Hepatocyte (in vitro differentiated cells): ENCODE data around the gene NR4A1. TPM values are rescaled to one million over a fixed set of nuclear protein-coding genes. Genes with fewer than 3 reads are reported as not detected.
A peak's percentile ranks its signal among the peaks of the same experiment; 100 is the strongest.

ENCODE experiments used
- DNase-seq: peaks from one replicate; pipeline ENCODE4 v3.0.0-alpha.2; 2016; ENCODE audit warnings: low spot score
- H2AFZ ChIP-seq: fragments of 200-600 bp; sonication (generic); 2 replicates; pipeline ENCODE4 v1.6.0; 2016; ENCODE audit warnings: antibody characterized with exemption, mild to moderate bottlenecking
- H3K27ac ChIP-seq: fragments of 200-600 bp; sonication (generic); 2 replicates; pipeline ENCODE4 v1.5.1; 2016; ENCODE audit warnings: mild to moderate bottlenecking
- H3K27me3 ChIP-seq: fragments of 200-600 bp; sonication (generic); 2 replicates; pipeline ENCODE4 v1.6.1; 2016
- H3K36me3 ChIP-seq: fragments of 200-600 bp; sonication (generic); replicated peaks from 2 replicates; pipeline ENCODE4 v1.5.1; 2016; ENCODE audit warnings: low read depth; ENCODE audit not compliant: insufficient read depth
- H3K4me1 ChIP-seq: fragments of 200-600 bp; sonication (generic); 2 replicates; pipeline ENCODE4 v1.5.1; 2016; ENCODE audit warnings: mild to moderate bottlenecking, moderate library complexity; ENCODE audit not compliant: insufficient read depth
- H3K4me2 ChIP-seq: fragments of 200-600 bp; sonication (generic); 2 replicates; pipeline ENCODE4 v1.6.0; 2016
- H3K4me3 ChIP-seq: fragments of 200-600 bp; sonication (generic); 2 replicates; pipeline ENCODE4 v1.5.1; 2016; ENCODE audit warnings: mild to moderate bottlenecking
- H3K79me2 ChIP-seq: fragments of 200-600 bp; sonication (generic); 2 replicates; pipeline ENCODE4 v1.6.0; 2017; ENCODE audit warnings: mild to moderate bottlenecking
- H3K9me2 ChIP-seq: fragments of 200-600 bp; sonication (generic); replicated peaks from 2 replicates; pipeline ENCODE4 v1.6.0; 2017; ENCODE audit warnings: mild to moderate bottlenecking; ENCODE audit not compliant: insufficient read depth
- H3K9me3 ChIP-seq: fragments of 200-600 bp; sonication (generic); 2 replicates; pipeline ENCODE4 v1.5.1; 2016; ENCODE audit warnings: low read depth, mild to moderate bottlenecking
- H4K20me1 ChIP-seq: fragments of 200-600 bp; sonication (generic); 2 replicates; pipeline ENCODE4 v1.6.0; 2016; ENCODE audit warnings: mild to moderate bottlenecking; ENCODE audit not compliant: insufficient read depth, poor library complexity, severe bottlenecking
- CTCF ChIP-seq: fragments of 200-600 bp; sonication (generic); IDR thresholded peaks from 2 replicates; pipeline ENCODE4 v1.5.1; 2016; ENCODE audit warnings: antibody characterized with exemption, mild to moderate bottlenecking; ENCODE audit not compliant: poor library complexity
- EZH2 ChIP-seq: fragments of 200-600 bp; sonication (generic); IDR thresholded peaks from 2 replicates; pipeline ENCODE4 v1.6.1; 2016; ENCODE audit warnings: antibody characterized with exemption, mild to moderate bottlenecking, borderline replicate concordance
- EZH2phosphoT487 ChIP-seq: fragments of 200-600 bp; sonication (generic); IDR thresholded peaks from one replicate; pipeline ENCODE4 v1.6.1; 2018; ENCODE audit warnings: antibody characterized with exemption, mild to moderate bottlenecking, low read depth, moderate library complexity; ENCODE audit not compliant: unreplicated experiment, severe bottlenecking
- WGBS: methylation state at CpG from one replicate; pipeline ENCODE4 v1.1.6; 2016; ENCODE audit warnings: low lambda C conversion rate; ENCODE audit errors: missing lambda C conversion rate; 5-methylcytosine and 5-hydroxymethylcytosine counted together
- polyA plus RNA-seq: library from polyadenylated mRNA; unstranded; fragments of >200 nt; fragmentation: Nextera tagmentation; extraction: Ambion mirVana; gene quantifications from 2 replicates; pipeline ENCODE4 v1.2.1, GENCODE V29; 2016
- total RNA-seq: library from RNA; depleted of rRNA; stranded (reverse); fragments of >200 nt; gene quantifications from 2 replicates; pipeline ENCODE4 v1.2.3, GENCODE V29; 2014

The NR4A1 gene
- total and polyA plus RNA-seq, 2 experiments from 2014 or later: 39.2 to 131 TPM

- no peak for DNase-seq
- Histone ChIP-seq H3K9me3 (no peaks in the 10 kb centered on the region), H3K79me2 (no peaks in the 10 kb centered on the region), H3K4me2 (no peak overlapping the region), H2AFZ (no peak overlapping the region), H3K27me3 (peaks cover 8% of the 10 kb centered on the region), H3K9me2 (no peaks in the 10 kb centered on the region), H3K27ac (no peak overlapping the region), H3K4me1 (peaks cover 8% of the 10 kb centered on the region), H4K20me1 (no peaks in the 10 kb centered on the region), H3K36me3 (no peaks in the 10 kb centered on the region), H3K4me3 (no peak overlapping the region)
- 81% methylated on average over 12 of the region's 12 CpGs for WGBS
- TF ChIP-seq EZH2phosphoT487 (no peak), CTCF (no peak), EZH2 (no peak)
Measured at GRCh38 chr12:52027085-52027843, 24.0 kb upstream of the NR4A1 start.

- TF ChIP-seq EZH2phosphoT487 (no peak), CTCF (no peak), EZH2 (no peak)
- Histone ChIP-seq H3K27me3 (peaks cover 4% of the 10 kb centered on the region), H3K79me2 (no peaks in the 10 kb centered on the region), H3K9me3 (no peaks in the 10 kb centered on the region), H3K27ac (no peak overlapping the region), H2AFZ (no peak overlapping the region), H3K4me3 (no peak overlapping the region), H3K4me1 (peaks cover 10% of the 10 kb centered on the region), H4K20me1 (no peaks in the 10 kb centered on the region), H3K9me2 (no peaks in the 10 kb centered on the region), H3K36me3 (no peaks in the 10 kb centered on the region), H3K4me2 (no peak overlapping the region)
- 12% methylated on average over 4 of the region's 4 CpGs for WGBS
- peak; percentile 67 for DNase-seq
Measured at GRCh38 chr12:52029685-52030084, 21.6 kb upstream of the NR4A1 start.

- Histone ChIP-seq H3K9me2 (no peaks in the 10 kb centered on the region), H3K36me3 (no peaks in the 10 kb centered on the region), H3K79me2 (no peaks in the 10 kb centered on the region), H3K27ac (peak overlapping the region; percentile 93), H3K4me3 (no peak overlapping the region), H3K4me1 (peaks cover 10% of the 10 kb centered on the region), H3K4me2 (peak overlapping the region; percentile 74), H4K20me1 (no peaks in the 10 kb centered on the region), H2AFZ (peak overlapping the region; percentile 19), H3K9me3 (no peaks in the 10 kb centered on the region), H3K27me3 (peaks cover 4% of the 10 kb centered on the region)
- 15% methylated on average over 5 of the region's 5 CpGs for WGBS
- DNase-seq: peak; percentile 77
- TF ChIP-seq EZH2 (no peak), CTCF (no peak), EZH2phosphoT487 (no peak)
Measured at GRCh38 chr12:52032446-52032803, 18.8 kb upstream of the NR4A1 start.
